ENCODE measurements around the gene SIGLEC10.

Gene SIGLEC10

DNA sequence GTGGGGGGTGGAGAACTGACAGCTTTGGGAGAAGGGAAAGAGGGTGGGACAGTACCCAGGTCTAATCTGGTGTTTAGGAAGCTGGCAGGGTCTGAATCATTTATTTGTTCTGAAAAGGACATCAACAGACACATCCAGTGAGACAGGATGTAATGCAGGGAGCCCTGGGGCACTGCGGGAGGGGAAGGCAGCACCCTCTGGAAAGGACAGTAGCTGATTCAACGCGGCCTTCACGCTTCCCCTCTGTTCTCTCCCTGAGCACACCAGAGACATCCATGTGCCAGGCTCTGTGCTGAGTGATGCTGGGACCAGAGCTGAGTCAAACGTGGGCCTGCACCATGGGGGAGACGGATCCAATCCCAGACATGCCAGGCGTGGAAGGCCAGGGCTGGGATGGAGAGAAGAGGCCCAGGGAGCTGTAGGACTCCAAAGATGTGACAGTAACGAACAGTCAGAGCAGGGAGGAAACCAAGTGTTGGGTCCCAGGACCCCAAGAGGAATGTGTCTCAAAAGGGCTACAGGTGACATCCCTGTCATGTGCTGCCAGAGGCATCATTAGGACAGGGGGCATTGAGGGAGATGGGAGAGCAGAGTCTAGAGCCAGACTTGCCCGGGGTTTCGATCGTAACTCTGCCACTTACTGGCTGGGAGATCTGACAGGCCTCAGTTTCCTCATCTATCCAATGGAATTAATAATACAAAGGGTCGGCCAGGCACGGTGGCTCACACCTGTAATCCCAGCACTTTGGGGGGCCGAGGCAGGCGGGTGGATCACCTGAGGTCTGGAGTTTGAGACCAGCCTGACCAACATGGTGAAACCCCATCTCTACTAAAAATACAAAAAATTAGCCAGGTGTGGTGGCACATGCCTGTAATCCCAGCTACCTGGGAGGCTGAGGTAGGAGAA is 53.0 kb downstream of the SIGLEC10 start:
- FAIRE-seq = no peak

DNA sequence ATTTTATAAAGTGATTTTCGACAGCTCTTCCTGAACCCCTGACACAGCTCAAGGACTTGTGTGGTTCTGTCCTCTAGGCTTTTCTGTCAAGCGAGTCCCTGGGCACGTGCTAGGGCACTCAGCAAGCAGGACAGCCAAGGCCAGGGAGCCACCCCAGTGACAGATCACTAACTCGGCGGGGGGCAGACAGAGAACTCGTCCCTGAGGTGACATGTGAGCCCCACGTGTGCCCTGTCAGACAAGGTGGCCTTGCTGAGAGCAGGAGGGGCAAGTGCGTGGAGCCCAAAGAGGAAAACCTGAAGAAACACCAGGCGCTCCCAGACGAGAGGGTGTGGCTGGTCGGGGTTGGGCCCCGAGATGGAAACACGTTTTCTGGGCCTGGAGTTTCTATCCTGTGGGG is 56.2 kb downstream of the SIGLEC10 start:
- no peak for FAIRE-seq

All from A204.1 (cell line).